ENCODE results near the gene LSM3. TPM values are rescaled to one million over a fixed set of nuclear protein-coding genes. Genes with fewer than 3 reads are reported as not detected.

The LSM3 gene
- total and polyA plus RNA-seq, 9 donors: 10.5 to 13.8 (median 13.1) TPM

- Histone ChIP-seq H3K27me3 (ENCODE audit: control insufficient read depth, insufficient read depth, low read length) (peaks cover 7% of the 10 kb centered on the region), H3K9me3 (replicated peaks; ENCODE audit: control insufficient read depth, low read depth, low read length) (no peaks in the 10 kb centered on the region), H3K27ac (ENCODE audit: low read length) (peak overlapping the region; percentile 48), H3K4me3 (ENCODE audit: low read length) (no peak overlapping the region), H3K4me1 (ENCODE audit: control insufficient read depth, insufficient read depth, low read length) (peaks cover 17% of the 10 kb centered on the region), H3K36me3 (ENCODE audit: control insufficient read depth, insufficient read depth, low read length) (no peaks in the 10 kb centered on the region)
- DNase-seq: no peak
- WGBS (ENCODE audit: insufficient coverage): no CpG with 5 or more reads among the region's 6 CpGs
Observed at GRCh38 chr3:14245248-14245639, 66.6 kb downstream of the LSM3 start.

- Histone ChIP-seq H3K4me1 (ENCODE audit: control insufficient read depth, insufficient read depth, low read length) (peaks cover 17% of the 10 kb centered on the region), H3K27ac (ENCODE audit: low read length) (no peak overlapping the region), H3K9me3 (replicated peaks; ENCODE audit: control insufficient read depth, low read depth, low read length) (no peaks in the 10 kb centered on the region), H3K27me3 (ENCODE audit: control insufficient read depth, insufficient read depth, low read length) (peaks cover 7% of the 10 kb centered on the region), H3K36me3 (ENCODE audit: control insufficient read depth, insufficient read depth, low read length) (no peaks in the 10 kb centered on the region), H3K4me3 (ENCODE audit: low read length) (no peak overlapping the region)
- no peak for DNase-seq
- WGBS (ENCODE audit: insufficient coverage): 75% methylated on average over 1 of the region's 3 CpGs
Observed at GRCh38 chr3:14245822-14246221, 67.2 kb downstream of the LSM3 start.

- no peaks in the 10 kb centered on the region for H3K9me3 ChIP-seq (replicated peaks; ENCODE audit: control insufficient read depth, low read depth, low read length)
- H3K4me1 ChIP-seq (ENCODE audit: control insufficient read depth, insufficient read depth, low read length): peaks cover 17% of the 10 kb centered on the region
- H3K27ac ChIP-seq (ENCODE audit: low read length): no peak overlapping the region
- H3K27me3 ChIP-seq (ENCODE audit: control insufficient read depth, insufficient read depth, low read length): peaks cover 7% of the 10 kb centered on the region
- no peaks in the 10 kb centered on the region for H3K36me3 ChIP-seq (ENCODE audit: control insufficient read depth, insufficient read depth, low read length)
- no peak overlapping the region for H3K4me3 ChIP-seq (ENCODE audit: low read length)
- WGBS (ENCODE audit: insufficient coverage): 92% methylated on average over 4 of the region's 5 CpGs
- DNase-seq: no peak
Observed at GRCh38 chr3:14246414-14246813, 67.8 kb downstream of the LSM3 start.

GRCh38 chr3:14248477-14248848 is 69.8 kb downstream of the LSM3 start:
- H3K36me3 ChIP-seq (ENCODE audit: control insufficient read depth, insufficient read depth, low read length): no peaks in the 10 kb centered on the region
- 69% methylated on average over 1 of the region's 3 CpGs for WGBS (ENCODE audit: insufficient coverage)
- H3K4me1 ChIP-seq (ENCODE audit: control insufficient read depth, insufficient read depth, low read length): peaks cover 17% of the 10 kb centered on the region
- no peak overlapping the region for H3K4me3 ChIP-seq (ENCODE audit: low read length)
- no peaks in the 10 kb centered on the region for H3K9me3 ChIP-seq (replicated peaks; ENCODE audit: control insufficient read depth, low read depth, low read length)
- no peak for DNase-seq
- H3K27me3 ChIP-seq (ENCODE audit: control insufficient read depth, insufficient read depth, low read length): peaks cover 12% of the 10 kb centered on the region
- no peak overlapping the region for H3K27ac ChIP-seq (ENCODE audit: low read length)

GRCh38 chr3:14248849-14249523 is 70.4 kb downstream of the LSM3 start:
- no peaks in the 10 kb centered on the region for H3K36me3 ChIP-seq (ENCODE audit: control insufficient read depth, insufficient read depth, low read length)
- peaks cover 13% of the 10 kb centered on the region for H3K27me3 ChIP-seq (ENCODE audit: control insufficient read depth, insufficient read depth, low read length)
- peak; percentile 68 for DNase-seq
- H3K4me1 ChIP-seq (ENCODE audit: control insufficient read depth, insufficient read depth, low read length): peaks cover 13% of the 10 kb centered on the region
- H3K4me3 ChIP-seq (ENCODE audit: low read length): no peak overlapping the region
- H3K9me3 ChIP-seq (replicated peaks; ENCODE audit: control insufficient read depth, low read depth, low read length): no peaks in the 10 kb centered on the region
- WGBS (ENCODE audit: insufficient coverage): 57% methylated on average over 4 of the region's 5 CpGs
- H3K27ac ChIP-seq (ENCODE audit: low read length): no peak overlapping the region

Other genes with a start within 250 kb of the LSM3 start
- gene CHCHD4, start 53.9 kb upstream of the LSM3 start, total RNA-seq: 13.8 TPM
- gene CHCHD4, start 53.9 kb upstream of the LSM3 start, polyA plus RNA-seq (ENCODE audit: insufficient read depth in 1 of 8, insufficient read length in 8 of 8, low replicate concordance in 1 of 8): 10 to 100 TPM; 12.1 to 15.3 (median 12.9) TPM
- gene TMEM43, start 53.8 kb upstream of the LSM3 start, total RNA-seq: 66.1 TPM
- gene TMEM43, start 53.8 kb upstream of the LSM3 start, polyA plus RNA-seq (ENCODE audit: insufficient read depth in 1 of 8, insufficient read length in 8 of 8, low replicate concordance in 1 of 8): 10 to 100 TPM; 43.7 to 69.7 (median 50.1) TPM
- gene XPC, start 216 bp upstream of the LSM3 start, total RNA-seq: 15.7 TPM
- 10 to 100 TPM; 16.6 to 21.3 (median 18.7) TPM for gene XPC, start 216 bp upstream of the LSM3 start, polyA plus RNA-seq (ENCODE audit: insufficient read depth in 1 of 8, insufficient read length in 8 of 8, low replicate concordance in 1 of 8)
- gene SLC6A6, start 223.8 kb downstream of the LSM3 start, total RNA-seq: 4.7 TPM
- gene SLC6A6, start 223.8 kb downstream of the LSM3 start, polyA plus RNA-seq (ENCODE audit: insufficient read depth in 1 of 8, insufficient read length in 8 of 8, low replicate concordance in 1 of 8): 1 to 10 TPM; 2.6 to 4.7 (median 4.0) TPM

All from muscle of leg (tissue), 11 donors.